Uterus (tissue), 2 donors: ENCODE measurements around the gene EIPR1.

Source experiments
- POLR2A ChIP-seq, 2 donors: fragments of 450-650 bp; IDR thresholded peaks; one replicate each; pipeline ENCODE4 v1.6.1; 2016; ENCODE audit warnings: antibody characterized with exemption in 2 of 2, mild to moderate bottlenecking in 1 of 2, moderate library complexity in 1 of 2
- TF ChIP-seq, protein P1 (sequence below), 4 experiments: fragments of 200-600 bp in 2 of 4; fragments of 450-650 bp in 2 of 4; sonication (generic) in 2 of 4; IDR thresholded peaks; one replicate each; pipeline ENCODE4 v1.5.1; 2016 to 2019; ENCODE audit warnings: antibody characterized with exemption in 4 of 4, mild to moderate bottlenecking in 2 of 4, moderate library complexity in 1 of 4

DNA sequence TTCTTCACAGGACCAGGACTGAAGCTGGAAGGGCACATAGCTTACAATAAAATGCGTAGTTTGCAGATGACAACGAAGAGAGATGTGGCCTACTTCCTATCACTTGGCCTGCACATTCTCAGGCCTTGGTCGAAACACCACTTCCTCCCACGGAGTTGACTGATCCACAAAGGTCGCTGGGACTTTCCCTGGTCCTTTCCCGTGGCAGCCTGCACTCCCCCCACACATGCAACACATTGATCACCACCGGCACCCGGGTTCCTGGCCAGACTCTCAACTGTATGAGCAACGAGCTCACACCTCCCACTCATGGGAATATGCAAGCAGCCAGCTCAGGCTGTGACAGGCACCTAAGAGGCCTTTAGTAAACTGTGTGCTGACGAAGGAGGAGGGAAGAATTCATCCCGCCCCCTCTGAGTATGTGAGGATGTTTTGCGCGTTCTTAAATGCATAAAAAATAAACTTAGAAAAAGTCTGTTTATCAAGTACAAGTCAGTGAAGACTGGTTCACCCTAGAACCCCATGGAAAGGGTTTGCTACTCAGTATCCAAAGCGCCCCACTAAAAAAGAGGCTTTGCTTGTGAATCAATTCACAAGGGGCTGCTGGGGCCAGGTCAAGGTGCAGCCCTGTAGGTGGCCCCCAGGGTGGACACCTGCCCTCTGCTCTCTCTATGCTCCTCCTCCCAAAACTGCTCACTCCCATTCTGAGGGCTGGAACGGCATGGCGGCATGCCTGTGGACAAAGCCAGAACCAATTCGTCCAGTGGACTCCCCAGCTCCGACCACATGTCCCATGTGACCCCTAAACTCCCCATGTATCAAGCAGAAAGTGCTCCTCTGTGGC lies 154.3 kb downstream of the EIPR1 start:
- TF ChIP-seq POLR2A (IDR thresholded peaks at IDR 0.05): no peak
- TF ChIP-seq, protein P1, sequence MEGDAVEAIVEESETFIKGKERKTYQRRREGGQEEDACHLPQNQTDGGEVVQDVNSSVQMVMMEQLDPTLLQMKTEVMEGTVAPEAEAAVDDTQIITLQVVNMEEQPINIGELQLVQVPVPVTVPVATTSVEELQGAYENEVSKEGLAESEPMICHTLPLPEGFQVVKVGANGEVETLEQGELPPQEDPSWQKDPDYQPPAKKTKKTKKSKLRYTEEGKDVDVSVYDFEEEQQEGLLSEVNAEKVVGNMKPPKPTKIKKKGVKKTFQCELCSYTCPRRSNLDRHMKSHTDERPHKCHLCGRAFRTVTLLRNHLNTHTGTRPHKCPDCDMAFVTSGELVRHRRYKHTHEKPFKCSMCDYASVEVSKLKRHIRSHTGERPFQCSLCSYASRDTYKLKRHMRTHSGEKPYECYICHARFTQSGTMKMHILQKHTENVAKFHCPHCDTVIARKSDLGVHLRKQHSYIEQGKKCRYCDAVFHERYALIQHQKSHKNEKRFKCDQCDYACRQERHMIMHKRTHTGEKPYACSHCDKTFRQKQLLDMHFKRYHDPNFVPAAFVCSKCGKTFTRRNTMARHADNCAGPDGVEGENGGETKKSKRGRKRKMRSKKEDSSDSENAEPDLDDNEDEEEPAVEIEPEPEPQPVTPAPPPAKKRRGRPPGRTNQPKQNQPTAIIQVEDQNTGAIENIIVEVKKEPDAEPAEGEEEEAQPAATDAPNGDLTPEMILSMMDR (IDR thresholded peaks at IDR 0.05): no peak
